Spleen (tissue), 11 donors: ENCODE results near the gene ZNF575. TPM values are rescaled to one million over a fixed set of nuclear protein-coding genes. Genes with fewer than 3 reads are reported as not detected.

Experiments used
- DNase-seq: peaks from one replicate; pipeline ENCODE4 v3.0.0-alpha.2; 2020
- H3K27ac ChIP-seq, 8 donors: fragments of 200-600 bp; sonication (generic) in 7 of 8; 1 replicate in 4 of 8; 2 replicates in 4 of 8; pipeline versions ENCODE4 v1.5.0 to v1.8.0; 2016 to 2021; ENCODE audit warnings: inconsistent platforms in 4 of 8, mild to moderate bottlenecking in 4 of 8, moderate library complexity in 1 of 8
- H3K27me3 ChIP-seq, 7 donors: fragments of 200-600 bp; sonication (generic) in 6 of 7; replicated peaks in 1 of 7; 1 replicate in 4 of 7; 2 replicates in 3 of 7; pipeline versions ENCODE4 v1.5.0 to v1.8.0; 2016 to 2021; ENCODE audit warnings: inconsistent platforms in 3 of 7, mild to moderate bottlenecking in 1 of 7
- H3K36me3 ChIP-seq, 6 donors: fragments of 200-600 bp; sonication (generic) in 5 of 6; 1 replicate in 4 of 6; 2 replicates in 2 of 6; pipeline versions ENCODE4 v1.5.0 to v1.8.0; 2016 to 2021; ENCODE audit warnings: inconsistent platforms in 2 of 6
- H3K4me1 ChIP-seq, 6 donors: fragments of 200-600 bp; sonication (generic) in 5 of 6; 1 replicate in 3 of 6; 2 replicates in 3 of 6; pipeline versions ENCODE4 v1.5.0 to v1.8.0; 2016 to 2021; ENCODE audit warnings: inconsistent platforms in 3 of 6
- H3K4me3 ChIP-seq, 8 donors: fragments of 200-600 bp; sonication (generic) in 7 of 8; 1 replicate in 4 of 8; 2 replicates in 4 of 8; pipeline versions ENCODE4 v1.5.0 to v1.8.0; 2016 to 2021; ENCODE audit warnings: inconsistent platforms in 4 of 8, mild to moderate bottlenecking in 4 of 8, moderate library complexity in 2 of 8
- H3K9me3 ChIP-seq, 8 donors: fragments of 200-600 bp; sonication (generic) in 7 of 8; 1 replicate in 4 of 8; 2 replicates in 4 of 8; pipeline versions ENCODE4 v1.5.0 to v1.8.0; 2016 to 2021; ENCODE audit warnings: inconsistent platforms in 4 of 8
- POLR2A ChIP-seq, 3 donors: fragments of 450-650 bp; IDR thresholded peaks; one replicate each; pipeline ENCODE4 v1.5.1; 2017; ENCODE audit warnings: antibody characterized with exemption in 3 of 3, mild to moderate bottlenecking in 1 of 3
- POLR2AphosphoS5 ChIP-seq, 3 donors: sonication (generic); formaldehyde crosslinking; IDR thresholded peaks; one replicate each; pipeline ENCODE4 v1.5.1; 2017; ENCODE audit warnings: antibody characterized with exemption in 3 of 3
- WGBS, 5 donors: extraction: QIAGEN DNeasy Blood & Tissue Kit in 3 of 5; methylation state at CpG; one replicate each; pipeline versions ENCODE4 v1.1.5 to v1.1.7; 2013 to 2018; 5-methylcytosine and 5-hydroxymethylcytosine counted together
- intact Hi-C: fragments of 100-400 bp; cut with DNase I; formaldehyde crosslinking; loops from one replicate; pipeline ENCODE4 v1.15.0; 2023; ENCODE audit warnings: low total_unique reads
- polyA plus RNA-seq, 3 donors: library from polyadenylated mRNA; stranded (reverse); fragments of 200-250 nt; gene quantifications; one replicate each; pipeline ENCODE4 v1.2.1, GENCODE V29; 2013
- total RNA-seq, 7 donors: library from RNA; depleted of rRNA in 3 of 7; stranded (reverse); fragments of >200 nt in 3 of 7; fragmentation: NEBNext Ultra II Directional in 4 of 7; extraction: Animal tissue kit (Norgen Biotek cat#: 25700) in 4 of 7; gene quantifications; one replicate each; pipeline versions ENCODE4 v1.1.0 to v1.2.1, GENCODE V29; 2016 to 2021
- TF ChIP-seq, protein P1 (sequence below), 11 experiments: fragments of 200-600 bp in 7 of 11; fragments of 450-650 bp in 4 of 11; sonication (generic) in 4 of 11; IDR thresholded peaks in 8 of 11; conservative IDR thresholded peaks in 3 of 11; 1 replicate in 7 of 11; 2 replicates in 4 of 11; pipeline versions ENCODE4 v1.4.0 to v1.8.0; 2016 to 2021; ENCODE audit warnings: antibody characterized with exemption in 11 of 11, inconsistent platforms in 4 of 11, mild to moderate bottlenecking in 1 of 11
- donor health status: healthy with polysubstance abuse.
- donor health status: DM: no; HTN: no; CAD: no; lungs with moderate emphysema.
- donor health status: DM: no; HTN: no; CAD: no.
- donor health status: Bipolar disorder and iron deficiency.
- donor health status: healthy.
- donor health status: DM: no; HTN: no; CAD: no.
- donor health status: DM: yes; HTN: yes; CAD: no.

ZNF575 gene
- total and polyA plus RNA-seq, 10 donors: 0.82 to 4.3 (median 2.1) TPM; not detected in 2

GRCh38 chr19:43548706-43549105, 15.7 kb downstream of the ZNF575 start:
- WGBS, 5 donors: 77 to 97% (median 85%) methylated on average over 2 of the region's 2 CpGs
- H3K4me3 ChIP-seq: no peak overlapping the region
- TF ChIP-seq POLR2A (IDR thresholded peaks at IDR 0.05) (no peak), POLR2AphosphoS5 (IDR thresholded peaks at IDR 0.05) (no peak)
- DNase-seq: no peak
- no peak overlapping the region for H3K27ac ChIP-seq
- no peaks in the 10 kb centered on the region for H3K4me1 ChIP-seq
- peaks cover 3 to 96% (median 58%) of the 10 kb centered on the region in 6 donors for H3K36me3 ChIP-seq
- no peaks in the 10 kb centered on the region for H3K27me3 ChIP-seq
- intact Hi-C loops: no loop called here
- H3K9me3 ChIP-seq: no peaks in the 10 kb centered on the region

DNA sequence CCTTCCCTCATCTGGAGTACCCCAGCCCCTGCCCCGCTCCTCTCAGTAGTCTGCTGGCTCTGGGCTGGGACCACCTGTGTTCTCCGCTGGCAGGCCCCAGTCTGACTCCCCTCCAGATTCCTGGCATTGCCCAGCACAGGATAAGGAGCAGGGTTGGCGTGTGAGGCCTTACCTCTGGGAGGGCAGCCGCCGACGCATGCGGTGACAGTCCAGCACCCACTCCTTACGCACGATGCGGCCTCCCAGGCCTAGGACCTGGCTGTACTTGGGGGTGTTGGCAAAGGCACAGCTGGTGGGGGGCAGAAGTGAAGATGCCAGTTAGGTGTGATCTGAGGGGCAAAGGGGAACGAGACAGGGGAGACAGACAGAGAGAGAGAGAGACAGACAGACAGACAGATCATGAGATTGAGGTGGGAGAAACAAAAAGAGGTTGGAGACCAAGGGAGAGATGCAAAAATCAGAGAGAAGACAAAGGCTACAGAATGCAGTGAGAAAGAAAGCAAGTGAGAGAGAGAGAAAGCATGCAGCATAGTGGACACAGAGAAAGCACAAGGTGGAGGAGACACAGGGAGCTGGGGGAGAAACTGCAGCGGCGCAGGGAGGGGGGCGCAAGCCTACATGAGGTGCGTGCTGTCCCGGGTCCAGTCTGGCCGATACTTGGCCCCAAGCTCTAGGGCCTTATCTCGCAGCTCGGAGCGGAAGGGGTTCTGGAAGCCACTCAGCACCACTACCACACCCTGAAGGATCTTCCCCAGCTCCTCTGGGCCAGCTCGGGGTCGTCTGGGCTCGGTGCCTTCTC, 18.6 kb downstream of the ZNF575 start:
- peaks cover 0 to 16% (median 7%) of the 10 kb centered on the region in 6 donors for H3K4me1 ChIP-seq
- 91 to 97% (median 94%) methylated on average over 23 of the region's 23 CpGs for WGBS, 5 donors
- TF ChIP-seq POLR2A (IDR thresholded peaks at IDR 0.05): no peak
- TF ChIP-seq, protein P1, sequence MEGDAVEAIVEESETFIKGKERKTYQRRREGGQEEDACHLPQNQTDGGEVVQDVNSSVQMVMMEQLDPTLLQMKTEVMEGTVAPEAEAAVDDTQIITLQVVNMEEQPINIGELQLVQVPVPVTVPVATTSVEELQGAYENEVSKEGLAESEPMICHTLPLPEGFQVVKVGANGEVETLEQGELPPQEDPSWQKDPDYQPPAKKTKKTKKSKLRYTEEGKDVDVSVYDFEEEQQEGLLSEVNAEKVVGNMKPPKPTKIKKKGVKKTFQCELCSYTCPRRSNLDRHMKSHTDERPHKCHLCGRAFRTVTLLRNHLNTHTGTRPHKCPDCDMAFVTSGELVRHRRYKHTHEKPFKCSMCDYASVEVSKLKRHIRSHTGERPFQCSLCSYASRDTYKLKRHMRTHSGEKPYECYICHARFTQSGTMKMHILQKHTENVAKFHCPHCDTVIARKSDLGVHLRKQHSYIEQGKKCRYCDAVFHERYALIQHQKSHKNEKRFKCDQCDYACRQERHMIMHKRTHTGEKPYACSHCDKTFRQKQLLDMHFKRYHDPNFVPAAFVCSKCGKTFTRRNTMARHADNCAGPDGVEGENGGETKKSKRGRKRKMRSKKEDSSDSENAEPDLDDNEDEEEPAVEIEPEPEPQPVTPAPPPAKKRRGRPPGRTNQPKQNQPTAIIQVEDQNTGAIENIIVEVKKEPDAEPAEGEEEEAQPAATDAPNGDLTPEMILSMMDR (IDR thresholded peaks at IDR 0.05 in 8 of 11, conservative IDR thresholded peaks at IDR 0.05 in 3 of 11): no peak
- H3K9me3 ChIP-seq: no peaks in the 10 kb centered on the region
- DNase-seq: peak; percentile 61
- H3K36me3 ChIP-seq: peaks cover 0 to 96% (median 45%) of the 10 kb centered on the region in 6 donors
- H3K27me3 ChIP-seq: no peaks in the 10 kb centered on the region
- no peak overlapping the region for H3K4me3 ChIP-seq
- no peak overlapping the region for H3K27ac ChIP-seq
- intact Hi-C loops: no loop called here

DNA sequence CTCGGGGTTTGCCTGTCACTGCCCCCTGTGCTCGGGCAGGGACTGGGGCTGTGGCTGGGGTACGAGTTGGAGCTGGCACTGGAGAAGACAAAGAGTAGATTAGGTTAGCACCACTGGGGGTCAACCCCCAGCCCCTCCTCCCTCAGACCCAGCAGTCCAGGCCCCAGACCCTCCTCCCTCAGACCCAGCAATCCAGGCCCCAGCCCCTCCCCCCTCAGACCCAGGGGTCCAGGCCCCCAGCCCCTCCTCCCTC, 19.1 kb downstream of the ZNF575 start:
- no peaks in the 10 kb centered on the region for H3K9me3 ChIP-seq
- H3K27me3 ChIP-seq: no peaks in the 10 kb centered on the region
- intact Hi-C loops: no loop called here
- no peak for DNase-seq
- 86 to 100% (median 94%) methylated on average over 2 to 3 of the region's 3 CpGs for WGBS, 5 donors
- H3K27ac ChIP-seq: no peak overlapping the region
- H3K4me3 ChIP-seq: no peak overlapping the region
- peaks cover 0 to 16% (median 7%) of the 10 kb centered on the region in 6 donors for H3K4me1 ChIP-seq
- H3K36me3 ChIP-seq: peaks cover 0 to 96% (median 45%) of the 10 kb centered on the region in 6 donors
- no peak for TF ChIP-seq POLR2A (IDR thresholded peaks at IDR 0.05)
- TF ChIP-seq, protein P1 (IDR thresholded peaks at IDR 0.05 in 8 of 11, conservative IDR thresholded peaks at IDR 0.05 in 3 of 11): no peak
- TF ChIP-seq POLR2AphosphoS5 (IDR thresholded peaks at IDR 0.05): no peak

GRCh38 chr19:43552616-43553015, 19.6 kb downstream of the ZNF575 start:
- peaks cover 0 to 96% (median 48%) of the 10 kb centered on the region in 6 donors for H3K36me3 ChIP-seq
- intact Hi-C loops: no loop called here

More at GRCh38 chr19:43552616-43553015, 19.6 kb downstream of the ZNF575 start:
- Histone ChIP-seq H3K4me1 (peaks cover 0 to 16% (median 7%) of the 10 kb centered on the region in 6 donors), H3K27me3 (no peaks in the 10 kb centered on the region), H3K27ac (no peak overlapping the region), H3K9me3 (no peaks in the 10 kb centered on the region), H3K4me3 (no peak overlapping the region)
- 57 to 100% (median 84%) methylated on average over 3 of the region's 3 CpGs for WGBS, 5 donors
- TF ChIP-seq, protein P1 (IDR thresholded peaks at IDR 0.05 in 8 of 11, conservative IDR thresholded peaks at IDR 0.05 in 3 of 11): no peak
- TF ChIP-seq POLR2A (IDR thresholded peaks at IDR 0.05): no peak
- no peak for TF ChIP-seq POLR2AphosphoS5 (IDR thresholded peaks at IDR 0.05)
- DNase-seq: peak; percentile 20
